MV-4-11 (cell line): Measurements from ENCODE around the gene ANKRD29.
A peak's percentile ranks its signal among the peaks of the same experiment; 100 is the strongest.
"Not testable (repeated sequence)": the region's sequence is repeated elsewhere in the genome, so short reads cannot be mapped to it uniquely, and the experiment has no call there.

ENCODE experiments used
- DNase-seq: peaks from one replicate; lab custom pipeline; 2025; lab: John Stamatoyannopoulos, UW

Gene ANKRD29

GRCh38 chr18:23616258-23616657, 46.5 kb downstream of the ANKRD29 start:
- peak; percentile 52 for DNase-seq

- no peak for DNase-seq
These were observed 47.8 kb downstream of the ANKRD29 start for GRCh38 chr18:23614891-23615290.

GRCh38 chr18:23614413-23614812, 48.3 kb downstream of the ANKRD29 start:
- DNase-seq, result no peak

- DNase-seq, result not testable (repeated sequence)
These were observed 49.6 kb downstream of the ANKRD29 start for GRCh38 chr18:23613091-23613475.

GRCh38 chr18:23612434-23613090, 50.1 kb downstream of the ANKRD29 start:
- DNase-seq, result no peak

GRCh38 chr18:23609390-23610023, 53.2 kb downstream of the ANKRD29 start:
- peak; percentile 29 for DNase-seq

GRCh38 chr18:23608211-23608610, 54.5 kb downstream of the ANKRD29 start:
- no peak for DNase-seq

- no peak for DNase-seq
These were observed 56.8 kb downstream of the ANKRD29 start for GRCh38 chr18:23605941-23606340.

GRCh38 chr18:23599809-23600208, 62.9 kb downstream of the ANKRD29 start:
- DNase-seq, result no peak

- peak; percentile 95 for DNase-seq
These were observed 66.5 kb downstream of the ANKRD29 start for GRCh38 chr18:23596183-23596582.

GRCh38 chr18:23595591-23595990, 67.1 kb downstream of the ANKRD29 start:
- DNase-seq, result no peak

GRCh38 chr18:23593720-23594119, 69.0 kb downstream of the ANKRD29 start:
- peak; percentile 87 for DNase-seq

- no peak for DNase-seq
These were observed 69.8 kb downstream of the ANKRD29 start for GRCh38 chr18:23592911-23593310.

GRCh38 chr18:23591011-23591410, 71.7 kb downstream of the ANKRD29 start:
- no peak for DNase-seq

GRCh38 chr18:23588836-23589560, 73.7 kb downstream of the ANKRD29 start:
- DNase-seq, result no peak

GRCh38 chr18:23587220-23587642, 75.5 kb downstream of the ANKRD29 start:
- no peak for DNase-seq

- DNase-seq, result peak; percentile 86
These were observed 76.2 kb downstream of the ANKRD29 start, which contains the start of gene NPC1 for GRCh38 chr18:23586249-23587196. Gene NPC1, minus strand, starts transcription at chr18:23586506. Its CDS starts 163 bp downstream, at chr18:23586343.

GRCh38 chr18:23585897-23586248, 76.8 kb downstream of the ANKRD29 start:
- no peak for DNase-seq

GRCh38 chr18:23585007-23585871, 77.5 kb downstream of the ANKRD29 start:
- DNase-seq, result no peak

GRCh38 chr18:23584019-23584983, 78.4 kb downstream of the ANKRD29 start:
- no peak for DNase-seq
